ENCODE results near the gene SLC5A6.
"Not testable (repeated sequence)": the region's sequence is repeated elsewhere in the genome, so short reads cannot be mapped to it uniquely, and the experiment has no call there.

Gene SLC5A6

GRCh38 chr2:27177441-27178351, 34.4 kb downstream of the SLC5A6 start:
- DNase-seq (ENCODE audit: low read depth in 3 of 3, low spot score in 1 of 3), result no peak

- not testable (repeated sequence) for DNase-seq (ENCODE audit: low read depth in 3 of 3, low spot score in 1 of 3)
Measured at GRCh38 chr2:27175781-27176180, 36.3 kb downstream of the SLC5A6 start.

GRCh38 chr2:27175330-27175729, 36.7 kb downstream of the SLC5A6 start:
- no peak for DNase-seq (ENCODE audit: low read depth in 3 of 3, low spot score in 1 of 3)

GRCh38 chr2:27174638-27175037, 37.4 kb downstream of the SLC5A6 start:
- DNase-seq (ENCODE audit: low read depth in 3 of 3, low spot score in 1 of 3), result no peak

- DNase-seq (ENCODE audit: low read depth in 3 of 3, low spot score in 1 of 3), result no peak
Measured at GRCh38 chr2:27171351-27171848, 40.7 kb downstream of the SLC5A6 start.

GRCh38 chr2:27170581-27171337, 41.3 kb downstream of the SLC5A6 start:
- no peak for DNase-seq (ENCODE audit: low read depth in 3 of 3, low spot score in 1 of 3)

- DNase-seq (ENCODE audit: low read depth in 3 of 3, low spot score in 1 of 3), result no peak
Measured at GRCh38 chr2:27164960-27165763, 46.9 kb downstream of the SLC5A6 start.

GRCh38 chr2:27162151-27163121, 49.6 kb downstream of the SLC5A6 start:
- DNase-seq (ENCODE audit: low read depth in 3 of 3, low spot score in 1 of 3), result no peak

GRCh38 chr2:27160191-27160590, 51.9 kb downstream of the SLC5A6 start:
- no peak for DNase-seq (ENCODE audit: low read depth in 3 of 3, low spot score in 1 of 3)

- DNase-seq (ENCODE audit: low read depth in 3 of 3, low spot score in 1 of 3), result no peak
Measured at GRCh38 chr2:27159271-27159670, 52.8 kb downstream of the SLC5A6 start.

GRCh38 chr2:27158468-27158867, 53.6 kb downstream of the SLC5A6 start:
- DNase-seq (ENCODE audit: low read depth in 3 of 3, low spot score in 1 of 3), result no peak

GRCh38 chr2:27155069-27155520, 57.0 kb downstream of the SLC5A6 start:
- DNase-seq (ENCODE audit: low read depth in 3 of 3, low spot score in 1 of 3), result no peak

GRCh38 chr2:27154488-27154887, 57.6 kb downstream of the SLC5A6 start:
- no peak for DNase-seq (ENCODE audit: low read depth in 3 of 3, low spot score in 1 of 3)

GRCh38 chr2:27152796-27153464, 59.1 kb downstream of the SLC5A6 start:
- no peak for DNase-seq (ENCODE audit: low read depth in 3 of 3, low spot score in 1 of 3)

- DNase-seq (ENCODE audit: low read depth in 3 of 3, low spot score in 1 of 3), result no peak
Measured at GRCh38 chr2:27152102-27152795, 59.8 kb downstream of the SLC5A6 start.

GRCh38 chr2:27150639-27151230, 61.3 kb downstream of the SLC5A6 start:
- DNase-seq (ENCODE audit: low read depth in 3 of 3, low spot score in 1 of 3), result no peak

All from stimulated activated CD4-positive, alpha-beta T cell treated with anti-CD3 and anti-CD28 coated beads, TNF-alpha, amount 100 ng/mL, for 1 hour (primary cell).